Heart left ventricle (tissue), 16 donors: ENCODE measurements around the gene HTD2. TPM values are rescaled to one million over a fixed set of nuclear protein-coding genes. Genes with fewer than 3 reads are reported as not detected.

Experiments used
- ATAC-seq, 4 donors: fragments of 200-7000 bp; cut with Tn5 transposase; one replicate each; pipeline ENCODE4 v1.9.1; 2020 to 2022; ENCODE audit warnings: moderate library complexity in 4 of 4, mild to moderate bottlenecking in 3 of 4, moderate number of reproducible peaks in 1 of 4
- DNase-seq, 5 donors: peaks; one replicate each; pipeline ENCODE4 v3.0.0-alpha.2; 2020
- H3K27ac ChIP-seq, 12 donors: fragments of 200-600 bp; sonication (generic) in 4 of 12; one replicate each; pipeline versions ENCODE4 v1.5.0 to v1.8.0; 2016 to 2022; ENCODE audit warnings: mild to moderate bottlenecking in 2 of 12
- H3K27me3 ChIP-seq, 9 donors: fragments of 200-600 bp; sonication (generic) in 2 of 9; one replicate each; pipeline versions ENCODE4 v1.5.1 to v1.8.0; 2016 to 2022; ENCODE audit warnings: mild to moderate bottlenecking in 3 of 9
- H3K36me3 ChIP-seq, 9 donors: fragments of 200-600 bp; sonication (generic) in 2 of 9; one replicate each; pipeline versions ENCODE4 v1.5.0 to v1.8.0; 2018 to 2022; ENCODE audit warnings: mild to moderate bottlenecking in 2 of 9
- H3K4me1 ChIP-seq, 12 donors: fragments of 200-600 bp; sonication (generic) in 4 of 12; one replicate each; pipeline versions ENCODE4 v1.5.0 to v1.8.0; 2016 to 2022; ENCODE audit warnings: mild to moderate bottlenecking in 3 of 12
- H3K4me3 ChIP-seq, 12 donors: fragments of 200-600 bp; sonication (generic) in 4 of 12; one replicate each; pipeline versions ENCODE4 v1.5.0 to v1.8.0; 2017 to 2022; ENCODE audit warnings: mild to moderate bottlenecking in 9 of 12, moderate library complexity in 4 of 12
- H3K9me3 ChIP-seq, 12 donors: fragments of 200-600 bp; sonication (generic) in 4 of 12; one replicate each; pipeline versions ENCODE4 v1.5.0 to v1.8.0; 2016 to 2022; ENCODE audit warnings: mild to moderate bottlenecking in 1 of 12
- CTCF ChIP-seq, 12 donors: fragments of 200-600 bp; sonication (generic) in 4 of 12; IDR thresholded peaks; one replicate each; pipeline versions ENCODE4 v1.5.0 to v1.8.0; 2018 to 2022; ENCODE audit warnings: antibody characterized with exemption in 12 of 12, mild to moderate bottlenecking in 5 of 12
- POLR2A ChIP-seq, 2 donors: fragments of 450-650 bp; IDR thresholded peaks; one replicate each; pipeline ENCODE4 v1.6.1; 2017; ENCODE audit warnings: antibody characterized with exemption in 2 of 2, mild to moderate bottlenecking in 2 of 2, moderate library complexity in 2 of 2
- WGBS, 4 donors: extraction: QIAGEN DNeasy Blood & Tissue Kit in 2 of 4; methylation state at CpG; one replicate each; pipeline versions ENCODE4 v1.1.5 to v1.1.7; 2013 to 2018; 5-methylcytosine and 5-hydroxymethylcytosine counted together
- intact Hi-C, 10 donors: fragments of 100-400 bp; cut with DNase I; formaldehyde crosslinking; loops; one replicate each; pipeline versions ENCODE4 v1.11.1 to v1.14.2; 2022
- polyA plus RNA-seq, 2 donors: library from polyadenylated mRNA; stranded (reverse); fragments of 200-250 nt; gene quantifications; one replicate each; pipeline ENCODE4 v1.2.3, GENCODE V29; 2013
- total RNA-seq, 9 donors: library from RNA; depleted of rRNA in 2 of 9; stranded (reverse); fragments of >200 nt in 2 of 9; fragmentation: NEBNext Ultra II Directional in 3 of 9; extraction: Animal tissue kit (Norgen Biotek cat#: 25700) in 3 of 9; gene quantifications; one replicate each; pipeline versions ENCODE4 v1.1.0 to v1.2.4, GENCODE V29; 2016 to 2023
- donor health status: ischemic (EF 13 %, LVEDD 7.1; RV severe dilation, severe dysfunction).
- donor health status: healthy with polysubstance abuse.
- donor health status: DM: no; HTN: yes; CAD: no.
- donor health status: DM: no; HTN: no; CAD: no.
- donor health status: ischemic (EF 25% LVEDD 6.9; RV normal size, moderate dysfunction).
- donor health status: ischemic (EF 25% LVEDD 5.7; RV mildly dilated, moderate dysfunction).
- donor health status: healthy.
- donor health status: DM: yes; HTN: yes; CAD: no.
- donor health status: ischemic (EF 35%, LVEDD 5.7; RV mildly dilated, moderate dysfunction).
- donor health status: nonischemic (EF 11% LVEDD 7.7; RV severe dilation, severe dysfunction).
- donor health status: DM: yes; HTN: yes; CAD: no.
- donor health status: PGD.
- donor health status: ischemic (EF 29% LVEDD 5.4; RV normal size, mild dysfunction).
- donor health status: nonischemic (EF 23%, LVEDD 6.1; RV moderate dilation, normal function).

HTD2 gene
- total and polyA plus RNA-seq, 11 donors = 2.7 to 21.6 (median 12.4) TPM

DNA sequence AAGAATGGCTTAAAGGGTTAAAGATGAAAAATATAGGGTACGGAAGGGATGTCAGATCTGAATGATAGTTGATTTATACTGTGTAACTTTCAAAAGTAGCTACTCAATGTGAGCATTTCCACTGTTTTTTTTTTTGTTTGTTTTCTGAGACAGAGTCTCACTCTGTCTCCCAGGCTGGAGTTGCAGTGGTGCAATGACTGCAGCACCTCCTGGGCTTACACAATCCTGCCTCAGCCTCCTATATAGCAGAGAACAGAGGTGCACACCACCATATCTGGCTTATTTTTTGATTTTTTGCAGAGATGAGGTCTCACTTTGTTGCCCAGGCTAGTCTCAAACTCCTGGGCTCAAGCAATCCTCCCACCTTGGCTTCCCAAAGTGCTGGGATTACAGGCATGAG is 16.5 kb downstream of the HTD2 start:
- no peak for TF ChIP-seq CTCF (IDR thresholded peaks at IDR 0.05)
- TF ChIP-seq POLR2A (IDR thresholded peaks at IDR 0.05) = no peak
- WGBS, 4 donors = 59 to 74% (median 67%) methylated on average over 1 of the region's 1 CpG
- Histone ChIP-seq H3K27ac (no peak overlapping the region), H3K4me1 (peaks cover 0 to 29% (median 10%) of the 10 kb centered on the region in 12 donors), H3K4me3 (no peak overlapping the region), H3K36me3 (peaks cover 0 to 29% (median 21%) of the 10 kb centered on the region in 9 donors), H3K9me3 (no peaks in the 10 kb centered on the region), H3K27me3 (no peaks in the 10 kb centered on the region)
- no peak for ATAC-seq
- DNase-seq = no peak
- intact Hi-C loops = loop anchor here in 9 of 10 donors (5.0 kb wide), 2 partner anchors 95 to 210 kb away; no protein-coding TSS in a partner anchor

- DNase-seq (no peak), ATAC-seq (no peak)
- WGBS, 4 donors = 85 to 93% (median 90%) methylated on average over 3 of the region's 3 CpGs
- H3K27ac ChIP-seq = peak overlapping the region in 1 of 12 donors; percentile 9
- H3K27me3 ChIP-seq = no peaks in the 10 kb centered on the region
- H3K36me3 ChIP-seq = peaks cover 0 to 19% (median 11%) of the 10 kb centered on the region in 9 donors
- no peaks in the 10 kb centered on the region for H3K9me3 ChIP-seq
- H3K4me3 ChIP-seq = no peak overlapping the region
- no peak for TF ChIP-seq CTCF (IDR thresholded peaks at IDR 0.05)
- TF ChIP-seq POLR2A (IDR thresholded peaks at IDR 0.05) = no peak
- H3K4me1 ChIP-seq = peaks cover 0 to 23% (median 10%) of the 10 kb centered on the region in 12 donors
- intact Hi-C loops = loop anchor here in 9 of 10 donors (5.0 kb wide), 2 partner anchors 94 to 209 kb away; no protein-coding TSS in a partner anchor
These were observed 17.4 kb downstream of the HTD2 start for GRCh38 chr3:58323529-58324390.

DNA sequence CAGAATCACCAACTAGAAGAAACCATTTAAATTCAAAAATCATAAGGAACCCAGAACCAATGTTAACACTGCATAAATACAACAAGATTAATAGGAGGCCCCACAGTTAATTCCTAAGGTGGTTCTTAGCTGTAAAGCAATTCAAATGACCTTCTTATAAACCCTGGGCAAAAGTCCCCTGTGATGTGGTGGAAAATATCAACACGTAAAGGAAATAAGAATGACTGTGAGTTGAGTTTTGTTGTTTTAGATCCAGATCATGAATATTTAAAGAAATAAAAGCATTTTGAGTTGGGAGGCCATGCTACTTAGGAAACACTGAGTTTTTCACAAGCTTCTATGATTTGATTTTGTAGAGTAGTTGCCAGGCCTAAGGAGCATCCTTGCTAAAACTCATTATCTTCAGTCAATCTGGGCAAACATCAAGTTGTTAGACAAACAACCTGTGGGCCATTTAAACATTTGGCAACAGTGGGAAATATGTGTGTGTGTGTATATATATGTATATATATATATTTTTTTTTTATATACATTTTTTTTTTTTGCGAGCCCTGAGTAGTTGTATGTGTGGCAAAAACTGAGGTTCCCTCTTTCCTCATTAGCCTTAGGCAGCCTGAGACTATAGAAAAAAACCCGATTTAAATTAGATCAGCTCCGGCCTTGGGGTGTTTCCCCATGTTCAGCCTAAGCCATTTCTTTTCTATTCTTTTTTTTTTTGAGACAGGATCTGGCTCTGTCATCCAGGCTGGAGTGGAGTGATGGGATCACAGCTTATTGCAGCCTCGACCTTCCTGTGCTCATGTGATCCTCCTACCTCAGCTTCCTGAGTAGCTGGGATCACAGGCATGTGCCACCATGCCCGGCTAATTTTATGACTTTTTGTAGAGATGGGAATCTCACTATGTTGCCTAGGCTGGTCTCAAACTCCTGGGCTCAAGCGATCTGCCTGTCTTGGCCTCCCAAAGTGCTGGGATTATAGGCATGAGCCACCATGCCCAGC is 18.4 kb downstream of the HTD2 start:
- 72 to 82% (median 76%) methylated on average over 7 of the region's 7 CpGs for WGBS, 4 donors
- TF ChIP-seq POLR2A (IDR thresholded peaks at IDR 0.05) = no peak
- TF ChIP-seq CTCF (IDR thresholded peaks at IDR 0.05) = no peak
- Histone ChIP-seq H3K27me3 (no peaks in the 10 kb centered on the region), H3K4me3 (no peak overlapping the region), H3K4me1 (peaks cover 0 to 23% (median 10%) of the 10 kb centered on the region in 12 donors), H3K9me3 (no peaks in the 10 kb centered on the region), H3K36me3 (peaks cover 0 to 12% (median 2%) of the 10 kb centered on the region in 9 donors), H3K27ac (peak overlapping the region in 8 of 12 donors; percentile 0 to 67 (median 23))
- intact Hi-C loops = loop anchor here in 9 of 10 donors (5.0 kb wide), 3 partner anchors 93 to 208 kb away; no protein-coding TSS in a partner anchor
- DNase-seq = no peak
- peak in 1 of 4 donors; percentile 12 for ATAC-seq
